GM12878 (cell line): Measurements from ENCODE around the gene GNG3. TPM values are rescaled to one million over a fixed set of nuclear protein-coding genes. Genes with fewer than 3 reads are reported as not detected.

Experiments
- ATAC-seq: fragments of 200-7000 bp; cut with Tn5 transposase; 3 replicates; pipeline ENCODE4 v1.9.1; 2020; ENCODE audit warnings: mild to moderate bottlenecking, moderate library complexity
- BruUV-seq: library from RNA; stranded (reverse); fragments of 400-500 nt; replicated peaks from 2 replicates; lab custom pipeline; 2021; lab: Mats Ljungman, UMichigan
- CTCF ChIA-PET: fragments of 300-600 bp; sonication (Branson Sonifier 250); formaldehyde crosslinking; extraction: SDS; loops from one replicate; lab custom pipeline; 2021; ENCODE audit warnings: inconsistent platforms; lab: Yijun Ruan, JAX
- POLR2A ChIA-PET: fragments of 350-600 bp; formaldehyde crosslinking; extraction: SDS; loops from one replicate; lab custom pipeline; 2021; ENCODE audit warnings: inconsistent platforms; lab: Charles Lee
- RAD21 ChIA-PET: fragments of 300-600 bp; sonication (Branson Sonifier 250); formaldehyde crosslinking; loops from one replicate; lab custom pipeline; 2023; ENCODE audit warnings: antibody characterized with exemption; ENCODE audit not compliant: unreplicated experiment; lab: Charles Lee
- SMC1A ChIA-PET: fragments of 300-600 bp; sonication (Branson Sonifier 250); formaldehyde crosslinking; loops from one replicate; lab custom pipeline; 2023; ENCODE audit not compliant: unreplicated experiment, uncharacterized antibody; lab: Charles Lee
- DNase-seq: peaks from one replicate; pipeline ENCODE4 v3.0.0-alpha.2; 2011; ENCODE audit warnings: low read depth, low spot score
- FAIRE-seq: peaks from 3 replicates; lab custom pipeline; 2011; peaks lifted over from hg19 to GRCh38; lab: Jason Lieb, UNC
- H2AFZ ChIP-seq: 2 replicates; pipeline ENCODE4 v1.6.0; 2011; ENCODE audit warnings: low read depth, low read length, control low read depth; ENCODE audit not compliant: control insufficient read depth
- H3K27ac ChIP-seq: 2 replicates; pipeline ENCODE4 v1.5.1; 2011; ENCODE audit warnings: control low read depth; ENCODE audit not compliant: control insufficient read depth, insufficient read depth
- H3K27me3 ChIP-seq, 2 experiments: replicated peaks in 1 of 2; 2 replicates each; pipeline versions ENCODE4 v1.6.0 to v1.6.1; 2011; ENCODE audit warnings: low read length in 1 of 2; ENCODE audit not compliant: control insufficient read depth in 2 of 2, insufficient read depth in 2 of 2
- H3K36me3 ChIP-seq, 2 experiments: 2 replicates each; pipeline ENCODE4 v1.5.1; 2011; ENCODE audit warnings: low read length in 1 of 2; ENCODE audit not compliant: control insufficient read depth in 2 of 2, insufficient read depth in 2 of 2
- H3K4me1 ChIP-seq: 2 replicates; pipeline ENCODE4 v1.6.1; 2011; ENCODE audit warnings: mild to moderate bottlenecking, low read length, moderate library complexity, mixed read lengths; ENCODE audit not compliant: control insufficient read depth, insufficient read depth
- H3K4me2 ChIP-seq: 2 replicates; pipeline ENCODE4 v1.6.0; 2011; ENCODE audit warnings: control low read depth; ENCODE audit not compliant: control insufficient read depth, insufficient read depth
- H3K4me3 ChIP-seq: fragments of 200-600 bp; sonication (generic); 2 replicates; pipeline ENCODE4 v1.5.1; 2016
- H3K79me2 ChIP-seq: 2 replicates; pipeline ENCODE4 v1.6.0; 2011; ENCODE audit warnings: low read length; ENCODE audit not compliant: control insufficient read depth, insufficient read depth
- H3K9ac ChIP-seq: 2 replicates; pipeline ENCODE4 v1.8.0; 2011; ENCODE audit warnings: low read length, control low read depth, mixed read lengths; ENCODE audit not compliant: control insufficient read depth, insufficient read depth
- H3K9me3 ChIP-seq: replicated peaks from 3 replicates; pipeline ENCODE4 v1.5.1; 2011; ENCODE audit warnings: mild to moderate bottlenecking, low read length; ENCODE audit not compliant: control insufficient read depth, insufficient read depth
- H4K20me1 ChIP-seq: 2 replicates; pipeline ENCODE4 v1.6.0; 2011; ENCODE audit not compliant: control insufficient read depth, insufficient read depth
- IKZF1 ChIP-seq: fragments of 450-650 bp; conservative IDR thresholded peaks from 2 replicates; pipeline ENCODE4 v1.6.1; 2017; ENCODE audit warnings: antibody characterized with exemption, mild to moderate bottlenecking
- KLF5 ChIP-seq: fragments of 450-650 bp; IDR thresholded peaks from 2 replicates; pipeline ENCODE4 v1.6.1; 2014; ENCODE audit warnings: mild to moderate bottlenecking; ENCODE audit not compliant: partially characterized antibody
- LARP7 ChIP-seq: fragments of 450-650 bp; IDR thresholded peaks from 2 replicates; pipeline ENCODE4 v1.6.1; 2017; ENCODE audit warnings: mild to moderate bottlenecking
- NKRF ChIP-seq: fragments of 450-650 bp; conservative IDR thresholded peaks from 2 replicates; pipeline ENCODE4 v1.6.1; 2017; ENCODE audit warnings: mild to moderate bottlenecking, moderate library complexity
- POLR2AphosphoS5 ChIP-seq: IDR thresholded peaks from 2 replicates; pipeline ENCODE4 v1.6.1; 2011; ENCODE audit warnings: mild to moderate bottlenecking, low read length, inconsistent platforms
- ZSCAN29 ChIP-seq: fragments of 450-650 bp; IDR thresholded peaks from 2 replicates; pipeline ENCODE4 v1.6.1; 2017; ENCODE audit warnings: mild to moderate bottlenecking, moderate library complexity
- WGBS: methylation state at CpG from one replicate; pipeline ENCODE4 v1.1.6; 2016; ENCODE audit warnings: low lambda C conversion rate; ENCODE audit not compliant: insufficient replicate concordance, insufficient coverage; ENCODE audit errors: missing lambda C conversion rate; 5-methylcytosine and 5-hydroxymethylcytosine counted together
- in situ Hi-C: fragments of 300-500 bp; cut with MboI; formaldehyde crosslinking; loops from 9 replicates; pipeline ENCODE4 v1.14.3; 2018; ENCODE audit warnings: mixed read lengths
- intact Hi-C: fragments of 100-400 bp; cut with micrococcal nuclease; formaldehyde crosslinking; loops from one replicate; pipeline ENCODE4 v1.14.2; 2022; ENCODE audit not compliant: unreplicated experiment
- polyA plus RNA-seq, 11 experiments: library from polyadenylated mRNA; depleted of rRNA in 4 of 11; unstranded in 6 of 11; stranded (reverse) in 5 of 11; fragments of >200 nt; fragmentation: Nextera tagmentation in 4 of 11; fragmentation: Illumina TruSeq in 1 of 11; extraction: Ambion mirVana in 4 of 11; extraction: Trizol in 1 of 11; gene quantifications; 1 replicate in 1 of 11; 2 replicates in 10 of 11; pipeline versions ENCODE4 v1.2.1 to v1.2.3, GENCODE V29; 2011 to 2016; ENCODE audit warnings: inconsistent platforms in 2 of 11, missing spikeins in 2 of 11, low read depth in 1 of 11
- total RNA-seq, 4 experiments: library from RNA; depleted of rRNA in 3 of 4; stranded (reverse); fragments of >200 nt in 3 of 4; fragmentation: Illumina TruSeq in 1 of 4; extraction: Trizol in 1 of 4; gene quantifications; 2 replicates each; pipeline versions ENCODE4 v1.2.1 to v1.2.3, GENCODE V29; 2013 to 2021
- TF ChIP-seq, protein P1 (sequence below): fragments of 450-650 bp; IDR thresholded peaks from 2 replicates; pipeline ENCODE4 v1.6.1; 2017; ENCODE audit warnings: low read depth, mild to moderate bottlenecking, moderate library complexity
- TF ChIP-seq, protein P2 (sequence below): fragments of 450-650 bp; IDR thresholded peaks from 2 replicates; pipeline ENCODE4 v1.6.1; 2016; ENCODE audit warnings: mild to moderate bottlenecking

Gene GNG3
- total and polyA plus RNA-seq, 10 of the 15 experiments (the other 5 are each of a cell fraction or from before 2014, with no cell fraction given): 0.27 to 0.83 (median 0.57) TPM; not detected in 5

DNA sequence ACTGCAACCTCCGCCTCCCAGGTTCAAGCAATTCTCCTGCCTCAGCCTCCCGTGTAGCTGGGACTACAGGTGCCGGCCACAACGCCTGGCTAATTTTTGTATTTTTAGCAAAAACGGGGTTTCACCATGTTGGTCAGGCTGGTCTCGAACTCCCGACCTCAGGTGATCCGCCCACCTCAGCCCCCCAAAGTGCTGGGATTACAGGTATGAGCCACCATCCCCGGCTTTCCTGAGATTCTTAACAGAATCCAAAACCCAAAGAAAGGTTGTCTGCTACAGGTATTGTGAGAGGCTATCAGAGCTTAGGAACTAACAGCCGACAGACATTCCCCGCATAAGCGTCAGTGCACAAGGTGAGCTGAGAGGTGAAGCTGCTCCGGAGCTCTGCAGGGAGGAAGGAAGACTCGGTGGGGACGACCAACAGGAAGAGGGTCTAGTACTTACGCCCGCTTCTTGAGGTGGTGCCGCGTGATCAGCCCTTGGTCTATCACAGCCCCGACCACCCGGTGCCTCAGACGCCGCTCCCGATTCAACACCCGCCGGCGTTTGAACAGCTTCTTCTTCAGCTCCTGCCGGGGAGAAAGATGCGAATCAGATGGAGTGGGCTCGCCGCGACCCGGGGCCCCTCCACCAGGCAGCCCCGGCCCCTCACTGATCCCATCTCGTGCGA, 42.9 kb upstream of the GNG3 start:
- Histone ChIP-seq H3K27ac (peak overlapping the region; percentile 95), H3K9me3 (no peaks in the 10 kb centered on the region), H3K27me3 (no peaks in the 10 kb centered on the region), H2AFZ (peak overlapping the region; percentile 91), H3K4me1 (peaks cover 7% of the 10 kb centered on the region), H3K4me2 (peak overlapping the region; percentile 71), H4K20me1 (no peaks in the 10 kb centered on the region), H3K36me3 (peaks cover 5 to 12% of the 10 kb centered on the region in 2 experiments), H3K79me2 (peaks cover 46% of the 10 kb centered on the region), H3K4me3 (peak overlapping the region; percentile 95), H3K9ac (peak overlapping the region; percentile 96)
- in situ Hi-C loops: no loop called here
- SMC1A ChIA-PET: interaction anchor here (0.6 to 3.4 kb wide), 25 partner anchors 8 to 197 kb away, joined by 3 to 41 read pairs (median 4); partner anchors contain the start of genes B3GAT3, GANAB, HNRNPUL2 and INTS5
- POLR2A ChIA-PET: interaction anchor here (0.6 to 16.2 kb wide), 35 partner anchors 13 to 541 kb away, joined by 3 to 295 read pairs (median 5); partner anchors contain the start of genes B3GAT3, EEF1G, GANAB and HNRNPUL2
- DNase-seq (no peak), ATAC-seq (peak; percentile 67), FAIRE-seq (peak; percentile 54)
- WGBS: under 1% methylated on average over 36 of the region's 36 CpGs
- CTCF ChIA-PET: interaction anchor here (0.6 to 2.1 kb wide), 19 partner anchors 9 to 773 kb away, joined by 3 to 11 read pairs (median 4); partner anchors contain the start of genes B3GAT3, GANAB, HNRNPUL2 and INTS5
- intact Hi-C loops: loop anchor here (1.0 kb wide), 1 partner anchor 11 kb away; the partner anchor contains the start of gene INTS5
- RAD21 ChIA-PET: interaction anchor here (0.8 to 2.7 kb wide), 31 partner anchors 9 to 240 kb away, joined by 3 to 26 read pairs (median 5); partner anchors contain the start of genes B3GAT3, EEF1G, GANAB and HNRNPUL2
- TF ChIP-seq KLF5 (no peak), ZSCAN29 (peak; percentile 82), NKRF (peak; percentile 72; the same call in 1 of the 2 replicates), POLR2AphosphoS5 (no peak), IKZF1 (0 out of 2 replicates have a peak, but pooled peaks have one; percentile 22), LARP7 (0 out of 2 replicates have a peak, but pooled peaks have one; percentile 49)
- TF ChIP-seq, protein P1, sequence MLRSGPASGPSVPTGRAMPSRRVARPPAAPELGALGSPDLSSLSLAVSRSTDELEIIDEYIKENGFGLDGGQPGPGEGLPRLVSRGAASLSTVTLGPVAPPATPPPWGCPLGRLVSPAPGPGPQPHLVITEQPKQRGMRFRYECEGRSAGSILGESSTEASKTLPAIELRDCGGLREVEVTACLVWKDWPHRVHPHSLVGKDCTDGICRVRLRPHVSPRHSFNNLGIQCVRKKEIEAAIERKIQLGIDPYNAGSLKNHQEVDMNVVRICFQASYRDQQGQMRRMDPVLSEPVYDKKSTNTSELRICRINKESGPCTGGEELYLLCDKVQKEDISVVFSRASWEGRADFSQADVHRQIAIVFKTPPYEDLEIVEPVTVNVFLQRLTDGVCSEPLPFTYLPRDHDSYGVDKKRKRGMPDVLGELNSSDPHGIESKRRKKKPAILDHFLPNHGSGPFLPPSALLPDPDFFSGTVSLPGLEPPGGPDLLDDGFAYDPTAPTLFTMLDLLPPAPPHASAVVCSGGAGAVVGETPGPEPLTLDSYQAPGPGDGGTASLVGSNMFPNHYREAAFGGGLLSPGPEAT: peak; percentile 69
- TF ChIP-seq, protein P2, sequence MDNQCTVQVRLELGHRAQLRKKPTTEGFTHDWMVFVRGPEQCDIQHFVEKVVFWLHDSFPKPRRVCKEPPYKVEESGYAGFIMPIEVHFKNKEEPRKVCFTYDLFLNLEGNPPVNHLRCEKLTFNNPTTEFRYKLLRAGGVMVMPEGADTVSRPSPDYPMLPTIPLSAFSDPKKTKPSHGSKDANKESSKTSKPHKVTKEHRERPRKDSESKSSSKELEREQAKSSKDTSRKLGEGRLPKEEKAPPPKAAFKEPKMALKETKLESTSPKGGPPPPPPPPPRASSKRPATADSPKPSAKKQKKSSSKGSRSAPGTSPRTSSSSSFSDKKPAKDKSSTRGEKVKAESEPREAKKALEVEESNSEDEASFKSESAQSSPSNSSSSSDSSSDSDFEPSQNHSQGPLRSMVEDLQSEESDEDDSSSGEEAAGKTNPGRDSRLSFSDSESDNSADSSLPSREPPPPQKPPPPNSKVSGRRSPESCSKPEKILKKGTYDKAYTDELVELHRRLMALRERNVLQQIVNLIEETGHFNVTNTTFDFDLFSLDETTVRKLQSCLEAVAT: 0 out of 2 replicates have a peak, but pooled peaks have one; percentile 23
- BruUV-seq: TSS peak; percentile 77
